Hepatocyte (in vitro differentiated cells): Measurements from ENCODE around the gene VASH1.

Experiments
- EZH2 ChIP-seq: fragments of 200-600 bp; sonication (generic); IDR thresholded peaks from 2 replicates; pipeline ENCODE4 v1.6.1; 2016; ENCODE audit warnings: antibody characterized with exemption, mild to moderate bottlenecking, borderline replicate concordance
- TF ChIP-seq, protein P1 (sequence below): fragments of 200-600 bp; sonication (generic); IDR thresholded peaks from 2 replicates; pipeline ENCODE4 v1.5.1; 2016; ENCODE audit warnings: antibody characterized with exemption, mild to moderate bottlenecking; ENCODE audit not compliant: poor library complexity

DNA sequence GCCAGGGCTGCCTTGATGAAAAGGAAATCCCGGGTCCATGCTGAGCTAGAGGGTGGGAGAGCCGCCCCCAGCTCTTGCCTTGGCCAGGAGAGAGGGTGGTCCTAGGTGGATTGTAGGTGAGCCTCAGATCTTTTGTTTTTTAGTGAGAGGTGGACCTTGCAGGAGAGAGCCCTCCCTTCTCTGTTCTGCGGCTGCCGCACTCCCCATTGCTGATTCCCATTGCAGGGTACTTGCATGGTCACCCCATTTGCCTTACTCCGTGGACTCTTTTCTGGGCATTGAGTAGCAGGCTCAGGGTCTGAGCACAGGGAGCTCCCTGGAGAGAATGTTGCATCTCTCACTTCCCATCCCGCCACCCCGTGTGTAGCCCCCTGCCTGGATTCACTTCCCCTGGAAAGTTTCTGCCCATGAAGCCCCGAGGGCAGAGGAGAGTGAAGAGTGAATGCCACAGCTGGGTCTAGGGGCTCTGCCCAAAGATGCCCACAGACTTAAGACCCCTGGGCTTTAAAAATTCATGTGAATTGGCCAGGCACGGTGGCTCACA is 10.2 kb downstream of the VASH1 start:
- TF ChIP-seq, protein P1, sequence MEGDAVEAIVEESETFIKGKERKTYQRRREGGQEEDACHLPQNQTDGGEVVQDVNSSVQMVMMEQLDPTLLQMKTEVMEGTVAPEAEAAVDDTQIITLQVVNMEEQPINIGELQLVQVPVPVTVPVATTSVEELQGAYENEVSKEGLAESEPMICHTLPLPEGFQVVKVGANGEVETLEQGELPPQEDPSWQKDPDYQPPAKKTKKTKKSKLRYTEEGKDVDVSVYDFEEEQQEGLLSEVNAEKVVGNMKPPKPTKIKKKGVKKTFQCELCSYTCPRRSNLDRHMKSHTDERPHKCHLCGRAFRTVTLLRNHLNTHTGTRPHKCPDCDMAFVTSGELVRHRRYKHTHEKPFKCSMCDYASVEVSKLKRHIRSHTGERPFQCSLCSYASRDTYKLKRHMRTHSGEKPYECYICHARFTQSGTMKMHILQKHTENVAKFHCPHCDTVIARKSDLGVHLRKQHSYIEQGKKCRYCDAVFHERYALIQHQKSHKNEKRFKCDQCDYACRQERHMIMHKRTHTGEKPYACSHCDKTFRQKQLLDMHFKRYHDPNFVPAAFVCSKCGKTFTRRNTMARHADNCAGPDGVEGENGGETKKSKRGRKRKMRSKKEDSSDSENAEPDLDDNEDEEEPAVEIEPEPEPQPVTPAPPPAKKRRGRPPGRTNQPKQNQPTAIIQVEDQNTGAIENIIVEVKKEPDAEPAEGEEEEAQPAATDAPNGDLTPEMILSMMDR = no peak
- TF ChIP-seq EZH2 = no peak
